ENCODE data around the gene FAM20A. TPM values are rescaled to one million over a fixed set of nuclear protein-coding genes. Genes with fewer than 3 reads are reported as not detected.

The FAM20A gene
- total and polyA plus RNA-seq, 2 of the 8 experiments (the other 6 are each of a cell fraction or from before 2014, with no cell fraction given) = 3.6 to 11.9 TPM

- H2BK5ac ChIP-seq (ENCODE audit: low read depth, low read length) = no peak overlapping the region
- H3K14ac ChIP-seq (ENCODE audit: insufficient read length) = no peak overlapping the region
- no peak overlapping the region for H3K23ac ChIP-seq (ENCODE audit: insufficient read length)
- FAIRE-seq (no peak), DNase-seq (ENCODE audit: low read depth in 1 of 2, low spot score in 2 of 2) (no peak)
- no peak overlapping the region for H3K4me2 ChIP-seq (ENCODE audit: insufficient read depth in 1 of 2, low read depth in 2 of 2, low read length in 2 of 2)
- H3K79me1 ChIP-seq (ENCODE audit: low read depth, low read length) = no peaks in the 10 kb centered on the region; the same call in 1 of the 2 replicates
- CTCF ChIA-PET (ENCODE audit: partially characterized antibody) = interaction anchor here (0.6 to 2.1 kb wide), 7 partner anchors 7 to 146 kb away, joined by 3 to 20 read pairs (median 3); no protein-coding TSS in a partner anchor
- no peak overlapping the region for H2BK120ac ChIP-seq (replicated peaks; ENCODE audit: low read depth, low read length)
- no peak overlapping the region for H3K4me3 ChIP-seq (ENCODE audit: extremely low read depth in 1 of 4, insufficient read depth in 2 of 4, low read depth in 3 of 4, low read length in 4 of 4)
- peaks cover 0 to 7% (median 4%) of the 10 kb centered on the region in 4 experiments; a peak in 4 of 7 replicates for H3K4me1 ChIP-seq (replicated peaks in 1 of 4; ENCODE audit: control insufficient read depth in 3 of 4, insufficient read depth in 4 of 4, low read length in 3 of 4)
- H4K91ac ChIP-seq (replicated peaks; ENCODE audit: insufficient read length, low read length) = no peak overlapping the region
- H2BK15ac ChIP-seq (ENCODE audit: low read length) = no peak overlapping the region
- H3K4ac ChIP-seq (replicated peaks; ENCODE audit: insufficient read length, low read depth, low read length) = no peak overlapping the region
- no peak overlapping the region for H3K18ac ChIP-seq (ENCODE audit: extremely low read depth, low read length)
- POLR2A ChIA-PET (ENCODE audit: partially characterized antibody) = interaction anchor here (0.6 kb wide), 1 partner anchor 82 kb away, joined by 4 read pairs; no protein-coding TSS in a partner anchor
- no peak overlapping the region for H3K56ac ChIP-seq (replicated peaks; ENCODE audit: insufficient read length, low read depth, low read length)
- H4K20me1 ChIP-seq (replicated peaks in 1 of 2; ENCODE audit: control insufficient read depth in 1 of 2, insufficient read depth in 2 of 2, low read length in 2 of 2) = no peaks in the 10 kb centered on the region
- no peak overlapping the region for H3K27ac ChIP-seq (ENCODE audit: low read depth, low read length)
- H3K79me2 ChIP-seq (ENCODE audit: control insufficient read depth in 1 of 2, insufficient read depth in 2 of 2, low read length in 2 of 2) = no peaks in the 10 kb centered on the region
- no peak overlapping the region for H2BK12ac ChIP-seq (ENCODE audit: low read depth, low read length)
- H2BK20ac ChIP-seq (ENCODE audit: low read length) = no peak overlapping the region
- H4K8ac ChIP-seq (ENCODE audit: extremely low read depth, insufficient read depth, low read length) = no peak overlapping the region
- peaks cover 0 to 8% (median 5%) of the 10 kb centered on the region in 4 experiments; a peak in 5 of 7 replicates for H3K27me3 ChIP-seq (replicated peaks in 1 of 4; ENCODE audit: control insufficient read depth in 3 of 4, extremely low read depth in 1 of 4, insufficient read depth in 3 of 4, low read length in 3 of 4)
- H3K36me3 ChIP-seq (ENCODE audit: control insufficient read depth in 2 of 4, insufficient read depth in 4 of 4, low read length in 3 of 4) = peaks cover 0 to 5% (median 0%) of the 10 kb centered on the region in 4 experiments; a peak in 2 of 8 replicates
- H2AK5ac ChIP-seq (ENCODE audit: low read depth, low read length) = no peak overlapping the region
- peaks cover 13 to 14% of the 10 kb centered on the region in 2 experiments for H3K9me3 ChIP-seq (ENCODE audit: insufficient read depth in 2 of 2, low read depth in 1 of 2, low read length in 1 of 2)
- no peak overlapping the region for H2AFZ ChIP-seq (ENCODE audit: low read length)
- 85% methylated on average over 2 of the region's 2 CpGs; no CpG with 5 or more reads in 1 of the 2 experiments for WGBS, 2 experiments (ENCODE audit: extremely low coverage in 1 of 2, insufficient coverage in 1 of 2, insufficient read length in 1 of 2, insufficient replicate concordance in 2 of 2, low coverage in 1 of 2, low lambda C conversion rate in 2 of 2, missing lambda C conversion rate in 1 of 2)
- no peaks in the 10 kb centered on the region for H3K23me2 ChIP-seq (ENCODE audit: low read depth, low read length)
- H4K5ac ChIP-seq (ENCODE audit: insufficient read length, low read depth, low read length) = no peak overlapping the region
- no peak overlapping the region for H3K9ac ChIP-seq (replicated peaks in 1 of 4; ENCODE audit: extremely low read depth in 1 of 4, low read depth in 3 of 4, low read length in 3 of 4)
- TF ChIP-seq, protein P1, sequence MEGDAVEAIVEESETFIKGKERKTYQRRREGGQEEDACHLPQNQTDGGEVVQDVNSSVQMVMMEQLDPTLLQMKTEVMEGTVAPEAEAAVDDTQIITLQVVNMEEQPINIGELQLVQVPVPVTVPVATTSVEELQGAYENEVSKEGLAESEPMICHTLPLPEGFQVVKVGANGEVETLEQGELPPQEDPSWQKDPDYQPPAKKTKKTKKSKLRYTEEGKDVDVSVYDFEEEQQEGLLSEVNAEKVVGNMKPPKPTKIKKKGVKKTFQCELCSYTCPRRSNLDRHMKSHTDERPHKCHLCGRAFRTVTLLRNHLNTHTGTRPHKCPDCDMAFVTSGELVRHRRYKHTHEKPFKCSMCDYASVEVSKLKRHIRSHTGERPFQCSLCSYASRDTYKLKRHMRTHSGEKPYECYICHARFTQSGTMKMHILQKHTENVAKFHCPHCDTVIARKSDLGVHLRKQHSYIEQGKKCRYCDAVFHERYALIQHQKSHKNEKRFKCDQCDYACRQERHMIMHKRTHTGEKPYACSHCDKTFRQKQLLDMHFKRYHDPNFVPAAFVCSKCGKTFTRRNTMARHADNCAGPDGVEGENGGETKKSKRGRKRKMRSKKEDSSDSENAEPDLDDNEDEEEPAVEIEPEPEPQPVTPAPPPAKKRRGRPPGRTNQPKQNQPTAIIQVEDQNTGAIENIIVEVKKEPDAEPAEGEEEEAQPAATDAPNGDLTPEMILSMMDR (IDR thresholded peaks at IDR 0.05; ENCODE audit: control extremely low read depth in 1 of 3, insufficient read depth in 1 of 3, low read depth in 1 of 3, low read length in 3 of 3) = no peak
- TF ChIP-seq CTBP2 (IDR thresholded peaks at IDR 0.05; ENCODE audit: borderline replicate concordance, insufficient read depth, insufficient read length, low read length) = no peak
These were observed 5.5 kb upstream of the FAM20A start for GRCh38 chr17:68606451-68607307.
